HG02885 (cell line): ENCODE results near the gene KLF11.
"Not testable (repeated sequence)": the region's sequence is repeated elsewhere in the genome, so short reads cannot be mapped to it uniquely, and the experiment has no call there.

Source experiments
- ATAC-seq: cut with Tn5 transposase; IDR thresholded peaks from one replicate; pipeline ENCODE4 v1.9.1; 2021; ENCODE audit warnings: mild to moderate bottlenecking; ENCODE audit not compliant: unreplicated experiment, poor library complexity

KLF11 gene

GRCh38 chr2:10079870-10080535 lies 36.7 kb downstream of the KLF11 start, which contains the start of gene CYS1:
CYS1 (minus strand) TSS chr2:10080411; CDS start chr2:10080223, 188 bp downstream.
- ATAC-seq: peak; percentile 40

GRCh38 chr2:10080536-10081304 lies 37.4 kb downstream of the KLF11 start:
- ATAC-seq: peak; percentile 15

- ATAC-seq: no peak
These were observed 39.7 kb downstream of the KLF11 start for GRCh38 chr2:10083046-10083445.

- ATAC-seq: peak; percentile 28
These were observed 40.4 kb downstream of the KLF11 start for GRCh38 chr2:10083692-10084211.

- ATAC-seq: no peak
These were observed 41.0 kb downstream of the KLF11 start for GRCh38 chr2:10084223-10084865.

- no peak for ATAC-seq
These were observed 41.8 kb downstream of the KLF11 start for GRCh38 chr2:10085043-10085667.

GRCh38 chr2:10085668-10086059 lies 42.3 kb downstream of the KLF11 start:
- no peak for ATAC-seq

- no peak for ATAC-seq
These were observed 43.6 kb downstream of the KLF11 start for GRCh38 chr2:10086950-10087349.

GRCh38 chr2:10087360-10087759 lies 44.0 kb downstream of the KLF11 start:
- ATAC-seq: no peak

- ATAC-seq: no peak
These were observed 46.3 kb downstream of the KLF11 start for GRCh38 chr2:10089565-10090190.

- ATAC-seq: no peak
These were observed 48.0 kb downstream of the KLF11 start for GRCh38 chr2:10091182-10091888.

GRCh38 chr2:10091889-10092244 lies 48.5 kb downstream of the KLF11 start:
- not testable (repeated sequence) for ATAC-seq

- no peak for ATAC-seq
These were observed 51.0 kb downstream of the KLF11 start for GRCh38 chr2:10094271-10094814.

- no peak for ATAC-seq
These were observed 51.8 kb downstream of the KLF11 start for GRCh38 chr2:10095175-10095574.

- ATAC-seq: no peak
These were observed 53.3 kb downstream of the KLF11 start for GRCh38 chr2:10096641-10097040.

GRCh38 chr2:10097352-10098148 lies 54.2 kb downstream of the KLF11 start:
- peak; percentile 71 for ATAC-seq

GRCh38 chr2:10101491-10101890 lies 58.1 kb downstream of the KLF11 start:
- no peak for ATAC-seq

- ATAC-seq: no peak
These were observed 59.8 kb downstream of the KLF11 start for GRCh38 chr2:10103179-10103578.
